Stimulated activated CD8-positive, alpha-beta memory T cell treated with anti-CD3 and anti-CD28 coated beads, Interleukin-12 subunit alpha, Interleukin-12 subunit beta, amount 100 ng/mL, for 1 hour (primary cell): ENCODE data around the gene KRTAP10-6.
A peak's percentile ranks its signal among the peaks of the same experiment; 100 is the strongest.
"Not testable (repeated sequence)": the region's sequence is repeated elsewhere in the genome, so short reads cannot be mapped to it uniquely, and the experiment has no call there.

Source experiments
- DNase-seq: peaks from one replicate; pipeline ENCODE4 v3.0.0-alpha.2; 2020; ENCODE audit warnings: low read depth

Gene KRTAP10-6, protein sequence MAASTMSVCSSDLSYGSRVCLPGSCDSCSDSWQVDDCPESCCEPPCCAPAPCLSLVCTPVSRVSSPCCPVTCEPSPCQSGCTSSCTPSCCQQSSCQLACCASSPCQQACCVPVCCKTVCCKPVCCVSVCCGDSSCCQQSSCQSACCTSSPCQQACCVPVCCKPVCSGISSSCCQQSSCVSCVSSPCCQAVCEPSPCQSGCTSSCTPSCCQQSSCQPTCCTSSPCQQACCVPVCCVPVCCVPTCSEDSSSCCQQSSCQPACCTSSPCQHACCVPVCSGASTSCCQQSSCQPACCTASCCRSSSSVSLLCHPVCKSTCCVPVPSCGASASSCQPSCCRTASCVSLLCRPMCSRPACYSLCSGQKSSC

DNA sequence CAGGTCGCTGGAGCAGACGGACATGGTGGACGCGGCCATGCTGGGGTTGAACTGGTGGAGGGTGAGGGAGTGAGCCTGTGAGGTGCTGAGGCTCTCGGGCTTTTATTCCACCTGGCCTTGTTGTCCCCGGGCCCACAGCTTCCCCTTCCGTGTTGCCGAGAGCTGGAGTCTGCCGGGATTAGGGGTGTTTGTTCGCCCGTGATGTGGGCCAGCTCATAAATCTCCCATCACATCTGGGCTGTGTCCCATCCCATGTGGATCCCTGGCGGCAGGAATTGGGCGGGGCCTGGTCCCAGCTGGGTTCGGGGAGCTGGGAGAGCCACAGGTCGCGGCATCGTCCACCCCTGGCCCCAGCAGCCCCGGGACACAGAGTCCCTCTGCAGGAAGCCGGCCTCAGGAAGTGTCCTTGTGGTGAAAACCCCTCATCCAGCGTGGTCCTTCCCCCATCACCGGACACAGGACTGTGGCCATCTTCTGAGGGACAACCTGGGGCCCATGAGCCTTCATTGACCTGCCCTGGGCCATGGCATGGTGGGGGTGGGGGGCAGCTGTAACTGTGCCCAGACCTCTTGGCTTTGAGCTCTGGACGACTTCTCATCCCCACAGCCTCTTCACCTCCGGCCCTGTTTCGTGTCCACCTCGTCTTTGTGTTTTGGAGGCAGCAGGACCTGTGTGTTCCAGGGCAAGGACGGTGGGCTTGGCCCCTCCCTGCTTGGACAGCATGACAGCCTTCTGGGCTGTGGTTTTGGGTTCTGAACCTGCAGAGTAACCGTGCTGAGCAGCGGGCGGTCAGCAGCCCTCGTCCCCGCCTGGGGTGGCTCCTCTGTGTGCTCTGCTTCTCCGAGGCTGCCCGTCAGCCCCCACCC, at the start of gene KRTAP10-6:
Gene KRTAP10-6, minus strand, starts transcription at position 60 of the 866 bp plus-strand sequence. Its CDS starts 21 bp downstream, at position 39.
- DNase-seq: no peak

DNA sequence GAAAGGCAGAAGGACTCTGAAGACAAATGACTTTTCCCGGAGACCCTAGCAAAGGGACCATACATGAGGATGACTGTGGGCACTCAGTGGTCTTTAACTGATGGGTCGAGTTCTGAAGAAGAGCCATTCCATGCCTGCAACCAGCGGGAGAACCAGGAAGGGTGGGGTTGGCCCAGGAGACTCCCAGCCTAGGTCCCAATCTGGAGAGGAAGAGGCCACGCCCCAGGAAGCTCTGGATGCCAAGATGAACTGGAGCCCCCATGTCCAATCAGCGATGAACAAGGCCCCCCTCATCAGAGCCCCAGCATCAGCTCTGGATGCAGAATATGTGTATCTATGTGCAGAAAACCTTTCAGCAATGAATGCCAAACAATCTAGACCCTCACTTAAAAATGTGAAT, 48.5 kb upstream of the KRTAP10-6 start:
- no peak for DNase-seq

DNA sequence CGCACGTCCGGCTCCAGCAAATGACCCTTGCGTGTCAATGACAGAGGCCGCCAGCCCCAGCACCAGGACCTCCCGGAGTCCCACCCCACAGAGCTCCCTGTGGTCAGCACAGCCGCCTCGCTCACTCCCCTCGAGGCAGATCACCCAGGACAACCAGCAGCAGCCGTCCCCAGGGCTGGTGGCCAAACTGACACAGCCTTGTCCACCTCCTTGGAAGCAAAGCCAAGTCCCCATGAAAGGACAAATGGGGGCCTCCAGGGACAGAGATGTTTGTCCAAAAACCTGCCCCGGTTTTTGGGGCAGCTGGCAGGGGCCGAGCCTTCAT, 47.0 kb upstream of the KRTAP10-6 start:
- DNase-seq: no peak

DNA sequence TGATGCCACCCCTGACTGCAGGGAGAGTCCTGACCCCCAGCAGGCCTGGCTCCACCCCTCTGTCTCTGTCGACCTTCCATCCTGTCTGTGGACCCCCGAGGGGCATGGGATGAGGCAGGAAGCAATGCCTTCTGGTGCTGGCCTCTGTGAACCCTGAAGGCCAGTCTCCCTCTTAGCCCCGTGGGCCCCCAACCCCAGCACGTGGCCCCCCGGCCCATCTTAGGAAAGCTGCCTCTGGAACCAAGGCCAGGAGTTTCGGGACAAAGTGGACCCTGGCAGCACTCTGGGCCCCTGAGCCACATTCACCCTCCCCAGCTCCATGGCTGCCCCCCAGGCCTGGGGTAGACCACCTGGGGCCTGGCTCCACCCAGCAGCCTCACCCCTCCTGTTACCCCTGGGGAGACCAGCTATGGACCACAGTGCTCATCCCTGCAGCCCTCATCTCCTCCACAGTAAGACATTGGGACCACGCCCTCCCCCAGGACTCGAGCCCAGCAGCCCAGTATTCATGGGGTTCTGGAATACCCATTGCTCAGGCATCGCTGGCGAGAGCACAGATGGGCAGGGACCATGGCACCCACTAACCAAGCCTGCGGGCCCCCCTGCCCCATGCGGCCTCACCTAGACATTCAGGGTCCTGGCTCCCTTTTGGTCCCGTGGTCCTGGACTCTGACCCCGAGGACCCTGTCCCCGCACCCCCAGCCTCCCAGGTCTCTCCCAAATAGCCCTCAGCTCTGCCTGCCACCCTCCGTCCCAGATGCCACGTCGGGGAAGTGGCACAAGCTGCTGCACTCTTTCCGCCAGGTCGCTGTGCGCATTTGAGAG, 46.4 kb upstream of the KRTAP10-6 start:
- DNase-seq: not testable (repeated sequence)

DNA sequence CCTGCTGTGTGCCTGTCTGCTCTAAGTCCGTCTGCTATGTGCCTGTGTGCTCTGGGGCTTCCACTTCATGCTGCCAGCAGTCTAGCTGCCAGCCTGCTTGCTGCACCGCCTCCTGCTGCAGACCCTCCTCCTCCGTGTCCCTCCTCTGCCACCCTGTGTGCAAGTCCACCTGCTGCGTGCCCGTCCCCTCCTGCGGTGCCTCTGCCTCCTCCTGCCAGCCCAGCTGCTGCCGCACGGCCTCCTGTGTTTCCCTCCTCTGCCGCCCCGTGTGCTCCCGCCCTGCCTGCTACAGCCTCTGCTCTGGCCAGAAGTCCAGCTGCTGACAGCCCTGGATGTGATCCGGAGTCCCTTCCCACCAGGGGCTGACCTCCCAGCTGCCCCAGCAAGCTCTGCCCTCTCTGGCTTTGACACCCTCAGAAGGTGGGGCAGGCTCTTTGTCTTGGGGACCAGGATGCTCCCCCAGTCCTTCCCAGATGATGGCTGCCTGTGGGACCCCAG, 45.6 kb upstream of the KRTAP10-6 start:
- DNase-seq: not testable (repeated sequence)

DNA sequence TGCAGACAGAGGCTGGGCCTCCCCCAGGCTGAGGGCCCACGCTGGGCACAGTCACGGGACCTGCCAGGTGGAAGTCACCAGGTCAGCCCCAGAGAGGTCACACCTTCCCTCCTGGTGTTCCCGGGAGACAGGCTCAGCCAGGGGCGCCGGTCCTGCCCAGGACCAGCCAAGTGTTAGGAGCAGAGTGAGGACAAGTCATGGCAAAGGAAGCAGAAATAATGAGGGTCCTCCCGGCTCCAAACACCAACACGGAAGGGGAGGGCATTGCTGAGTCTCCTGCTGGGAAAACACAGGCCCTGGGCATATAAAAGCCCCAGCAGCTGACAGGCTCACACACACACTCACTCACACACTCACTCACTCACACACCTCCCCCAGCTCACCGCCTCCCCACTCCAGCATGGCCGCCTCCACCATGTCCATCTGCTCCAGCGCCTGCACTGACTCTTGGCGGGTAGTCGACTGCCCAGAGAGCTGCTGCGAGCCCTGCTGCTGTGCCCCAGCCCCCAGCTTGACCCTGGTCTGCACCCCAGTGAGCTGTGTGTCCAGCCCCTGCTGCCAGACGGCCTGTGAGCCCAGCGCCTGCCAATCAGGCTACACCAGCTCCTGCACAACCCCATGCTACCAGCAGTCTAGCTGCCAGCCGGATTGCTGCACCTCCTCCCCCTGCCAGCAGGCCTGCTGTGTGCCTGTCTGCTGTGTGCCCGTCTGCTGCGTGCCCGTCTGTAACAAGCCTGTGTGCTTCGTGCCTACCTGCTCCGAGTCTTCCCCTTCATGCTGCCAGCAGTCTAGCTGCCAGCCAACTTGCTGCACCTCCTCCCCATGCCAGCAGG, 44.9 kb upstream of the KRTAP10-6 start, which contains the start of gene KRTAP10-10:
Gene KRTAP10-10, plus strand, starts transcription at position 339 of the 833 bp plus-strand sequence. Its CDS starts 62 bp downstream, at position 401.
- DNase-seq: no peak

DNA sequence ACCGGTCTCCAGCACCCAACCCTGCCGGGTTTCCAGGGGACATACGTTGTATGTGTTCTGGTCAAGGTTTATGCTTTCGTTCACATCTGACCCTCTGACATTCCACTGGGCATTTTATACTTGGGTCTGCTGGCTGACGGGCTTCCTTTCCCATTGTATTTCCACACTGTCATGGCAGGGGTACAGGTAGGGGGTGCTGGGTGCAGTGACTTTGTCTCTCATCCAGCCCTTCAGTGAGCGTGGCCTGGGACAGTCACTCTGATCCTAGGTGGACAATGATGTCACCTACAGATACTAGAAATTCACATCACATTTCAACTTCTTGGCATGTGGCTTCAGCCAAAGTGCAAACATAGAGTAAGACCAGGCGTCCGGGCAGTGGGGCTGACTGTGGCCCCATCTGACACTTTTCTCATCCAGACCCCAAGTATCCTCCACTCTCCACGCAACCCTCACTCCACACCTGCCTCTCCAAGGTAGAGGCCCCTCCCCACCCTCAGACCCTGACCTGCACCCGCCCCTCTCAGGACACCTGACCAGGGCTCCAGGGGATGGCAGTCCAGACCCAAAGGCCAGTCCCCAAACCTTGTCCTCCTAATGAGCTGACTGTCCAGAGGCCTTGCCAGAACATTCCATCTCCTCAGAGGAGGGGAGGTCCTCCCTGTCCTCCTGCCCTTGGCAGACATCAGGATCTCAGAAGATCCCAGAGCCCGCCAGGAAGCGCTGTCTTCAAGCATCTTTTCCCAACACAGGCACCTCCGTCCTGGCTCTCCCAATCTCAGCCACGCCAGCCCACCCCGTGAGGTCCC, 44.1 kb upstream of the KRTAP10-6 start:
- DNase-seq: no peak

DNA sequence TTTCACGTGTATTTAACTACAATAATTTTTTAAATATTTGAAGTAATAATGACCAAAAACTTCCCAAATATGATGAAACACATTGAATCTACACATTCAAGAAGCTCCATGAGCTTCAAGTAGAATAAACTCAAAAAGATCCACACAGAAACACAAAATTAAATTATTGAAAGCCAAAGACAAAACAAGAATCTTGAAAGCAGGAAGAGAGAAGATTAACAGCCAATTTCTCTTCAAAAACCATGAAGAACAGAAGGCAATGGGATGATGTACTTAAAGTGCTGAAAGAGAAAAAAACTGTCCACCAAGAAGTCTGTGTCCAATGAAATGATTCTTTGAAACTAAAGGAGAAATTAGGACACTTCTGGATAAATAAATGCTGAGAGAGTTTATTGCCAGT, 39.8 kb upstream of the KRTAP10-6 start:
- DNase-seq: no peak

DNA sequence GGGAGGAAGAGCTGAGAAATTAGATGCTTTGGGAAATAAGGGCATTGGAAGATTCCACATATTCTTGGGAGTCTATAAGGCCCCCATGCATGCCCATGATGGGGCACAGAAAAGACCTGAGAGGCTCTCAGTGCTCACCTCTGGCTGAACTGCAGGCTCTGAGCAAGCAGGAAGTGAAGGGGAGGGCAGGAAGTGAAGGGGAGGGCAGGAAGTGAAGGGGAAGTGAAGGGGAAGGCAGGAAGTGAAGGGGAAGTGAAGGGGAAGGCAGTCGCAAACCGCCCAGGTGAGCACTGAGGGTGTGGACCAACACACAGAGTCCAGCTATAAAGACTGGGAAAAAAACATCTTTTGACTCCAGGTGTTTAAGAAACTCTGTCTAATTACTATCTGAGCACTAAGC, 38.1 kb upstream of the KRTAP10-6 start:
- DNase-seq: no peak

DNA sequence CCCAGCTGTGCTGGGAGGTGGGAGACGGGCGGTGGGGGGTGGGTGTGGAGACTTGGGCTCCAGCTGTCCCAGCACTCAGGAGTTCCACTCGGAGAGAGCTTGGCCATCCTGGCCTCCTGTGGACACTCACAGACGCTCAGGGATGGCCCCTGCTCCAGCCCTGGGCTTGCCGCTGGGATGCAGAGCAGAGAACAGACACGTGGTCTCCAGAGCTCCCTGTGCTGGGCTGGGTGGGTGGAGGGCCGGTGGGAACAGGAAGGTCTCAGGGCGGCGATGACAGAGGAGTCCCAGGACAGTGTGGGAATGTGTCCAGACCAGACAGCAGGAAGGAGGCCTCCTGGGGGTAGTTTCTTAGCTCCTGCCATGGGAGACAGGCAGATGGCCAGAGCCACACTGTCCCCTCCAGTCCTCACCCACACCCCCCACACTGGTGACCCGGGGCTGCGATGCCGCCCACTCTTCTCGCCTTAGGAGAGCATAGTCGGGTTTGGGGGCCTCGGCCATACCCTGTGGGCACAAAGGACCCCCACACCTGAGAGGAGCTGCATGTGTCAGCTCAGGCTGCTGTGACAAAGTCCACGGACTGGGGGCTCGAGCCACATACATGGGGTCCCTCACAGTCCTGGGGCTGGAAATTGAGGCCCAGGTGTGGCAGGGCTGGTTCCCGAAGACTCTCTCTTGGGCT, 36.5 kb upstream of the KRTAP10-6 start:
- DNase-seq: no peak

DNA sequence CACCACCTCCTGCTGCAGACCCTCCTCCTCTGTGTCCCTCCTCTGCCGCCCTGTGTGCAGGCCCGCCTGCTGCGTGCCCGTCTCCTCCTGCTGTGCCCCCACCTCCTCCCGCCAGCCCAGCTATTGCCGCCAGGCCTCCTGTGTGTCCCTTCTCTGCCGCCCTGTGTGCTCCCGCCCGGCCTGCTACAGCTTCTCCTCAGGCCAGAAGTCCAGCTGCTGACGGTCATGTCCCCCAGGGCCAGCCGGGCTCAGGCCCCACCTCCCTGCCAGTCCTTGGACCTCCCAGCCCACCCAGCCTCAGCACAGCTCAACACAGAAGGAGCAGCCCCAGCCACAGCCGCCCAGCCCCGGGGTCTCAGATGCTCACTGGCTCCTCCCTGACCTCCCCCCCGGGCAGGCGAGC, 35.5 kb upstream of the KRTAP10-6 start:
- DNase-seq: not testable (repeated sequence)

DNA sequence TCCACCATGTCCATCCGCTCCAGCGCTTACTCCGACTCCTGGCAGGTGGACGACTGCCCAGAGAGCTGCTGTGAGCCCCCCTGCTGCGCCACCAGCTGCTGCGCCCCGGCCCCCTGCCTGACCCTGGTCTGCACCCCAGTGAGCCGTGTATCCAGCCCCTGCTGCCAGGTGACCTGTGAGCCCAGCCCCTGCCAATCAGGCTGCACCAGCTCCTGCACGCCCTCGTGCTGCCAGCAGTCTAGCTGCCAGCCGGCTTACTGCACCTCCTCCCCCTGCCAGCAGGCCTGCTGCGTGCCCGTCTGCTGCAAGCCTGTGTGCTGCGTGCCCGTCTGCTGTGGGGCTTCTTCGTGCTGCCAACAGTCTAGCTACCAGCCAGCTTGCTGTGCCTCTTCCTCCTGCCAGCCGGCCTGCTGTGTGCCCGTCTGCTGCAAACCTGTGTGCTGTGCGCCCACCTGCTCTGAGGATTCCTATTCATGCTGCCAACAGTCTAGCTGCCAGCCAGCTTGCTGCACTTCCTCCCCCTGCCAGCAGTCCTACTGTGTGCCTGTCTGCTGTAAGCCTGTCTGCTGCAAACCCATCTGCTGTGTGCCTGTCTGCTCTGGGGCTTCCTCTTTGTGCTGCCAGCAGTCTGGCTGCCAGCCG, 35.0 kb upstream of the KRTAP10-6 start:
- DNase-seq: not testable (repeated sequence)

DNA sequence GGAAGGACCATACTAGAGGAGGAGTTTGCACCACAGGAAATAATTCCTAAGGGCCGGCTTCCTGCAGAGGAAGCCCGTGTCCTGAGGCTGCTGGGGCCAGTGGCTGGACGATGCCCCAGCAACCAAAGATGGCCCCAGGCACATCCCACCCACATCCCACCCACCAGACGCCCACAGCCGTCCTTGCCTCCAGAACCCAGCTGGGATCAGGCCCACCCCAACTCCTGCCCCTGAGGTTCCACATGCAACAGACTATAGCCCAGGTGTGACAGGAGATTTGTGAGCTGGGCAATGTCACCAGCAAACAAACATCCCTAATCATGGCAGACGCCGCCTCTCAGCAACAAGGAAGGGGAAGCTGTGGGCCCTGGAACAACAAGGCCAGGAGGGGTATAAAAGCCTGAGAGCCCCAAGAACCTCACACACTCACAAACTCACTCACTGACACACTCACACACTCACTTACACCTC, 34.4 kb upstream of the KRTAP10-6 start, which contains the start of gene KRTAP10-9:
Gene KRTAP10-9, plus strand, starts transcription at position 421 of the 471 bp plus-strand sequence. CDS start 79 bp downstream, outside the sequence.
- DNase-seq: no peak

DNA sequence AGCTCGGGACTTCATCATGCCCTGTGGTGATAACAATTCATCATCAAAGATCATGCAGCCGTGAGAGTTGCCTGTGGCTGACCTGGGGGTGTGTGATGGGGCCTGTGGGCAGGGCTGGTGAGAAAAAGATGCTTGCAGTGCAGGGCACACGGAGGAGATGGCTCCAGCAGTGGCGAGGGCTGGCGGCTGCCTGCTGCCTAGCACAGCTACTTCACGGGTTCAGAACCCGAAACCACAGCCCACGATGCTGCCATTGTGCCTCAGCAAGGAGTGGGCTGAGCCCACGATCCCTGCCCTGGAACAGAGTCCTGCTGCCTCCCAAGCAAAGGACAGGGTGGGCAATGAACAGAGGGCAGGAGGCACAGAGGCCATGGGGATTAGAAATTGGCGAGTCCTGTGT, 34.0 kb upstream of the KRTAP10-6 start:
- no peak for DNase-seq

DNA sequence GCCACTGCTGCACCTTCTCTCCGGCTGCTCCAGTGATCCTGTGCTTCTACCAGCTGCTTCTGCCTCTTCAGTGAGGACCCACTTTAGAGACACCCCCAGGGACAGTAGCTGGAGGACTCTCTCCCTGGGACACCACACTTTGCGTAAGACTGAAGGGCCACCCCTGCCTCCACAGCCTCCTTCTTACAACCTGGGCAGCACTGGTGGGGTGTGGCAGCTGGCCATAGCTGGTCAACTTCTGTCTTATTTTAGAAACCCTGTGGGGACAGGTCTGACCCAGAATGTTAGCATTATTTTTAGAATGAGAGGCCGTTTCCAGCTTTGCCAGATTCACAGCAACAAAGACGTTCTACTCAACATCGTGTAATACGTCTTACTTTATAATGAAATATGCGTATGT, 33.5 kb upstream of the KRTAP10-6 start:
- DNase-seq: no peak

DNA sequence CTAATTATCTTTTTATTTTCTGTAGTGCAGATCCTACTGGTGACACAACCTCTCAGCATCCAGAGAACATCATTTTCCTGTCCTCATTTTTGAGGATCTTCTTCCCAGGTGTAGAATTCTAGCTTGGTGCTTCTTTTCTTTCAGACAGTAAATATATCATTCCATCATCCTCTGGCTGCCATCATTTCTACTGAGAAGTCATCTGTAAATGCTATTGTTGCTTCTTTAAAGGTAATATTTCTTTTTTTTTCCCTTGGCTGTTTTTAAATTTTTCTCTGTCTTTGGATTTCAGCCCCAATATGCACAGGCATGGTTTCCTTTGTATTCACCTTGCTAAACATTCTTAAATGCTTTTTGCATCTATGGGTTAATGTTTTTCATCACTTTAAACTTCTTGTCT, 31.3 kb upstream of the KRTAP10-6 start:
- no peak for DNase-seq

DNA sequence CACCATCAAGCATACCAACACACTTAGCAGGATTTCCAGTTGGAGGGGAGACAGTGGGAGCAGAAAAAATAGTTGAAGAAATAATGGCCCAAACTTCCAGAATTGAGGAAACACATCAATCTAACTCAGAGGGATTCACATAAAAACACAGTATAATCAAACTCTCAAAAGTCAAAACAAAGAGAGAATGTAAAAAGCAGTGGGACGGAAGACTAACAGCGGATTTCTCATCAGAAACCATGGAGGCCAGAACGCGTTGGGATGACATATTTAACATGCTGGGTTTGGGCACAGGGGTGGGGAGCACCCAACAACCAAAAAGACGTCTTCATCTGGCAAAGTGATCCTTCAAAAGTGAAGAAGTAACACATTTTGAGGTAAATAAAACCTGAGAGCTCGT, 27.6 kb upstream of the KRTAP10-6 start:
- no peak for DNase-seq

DNA sequence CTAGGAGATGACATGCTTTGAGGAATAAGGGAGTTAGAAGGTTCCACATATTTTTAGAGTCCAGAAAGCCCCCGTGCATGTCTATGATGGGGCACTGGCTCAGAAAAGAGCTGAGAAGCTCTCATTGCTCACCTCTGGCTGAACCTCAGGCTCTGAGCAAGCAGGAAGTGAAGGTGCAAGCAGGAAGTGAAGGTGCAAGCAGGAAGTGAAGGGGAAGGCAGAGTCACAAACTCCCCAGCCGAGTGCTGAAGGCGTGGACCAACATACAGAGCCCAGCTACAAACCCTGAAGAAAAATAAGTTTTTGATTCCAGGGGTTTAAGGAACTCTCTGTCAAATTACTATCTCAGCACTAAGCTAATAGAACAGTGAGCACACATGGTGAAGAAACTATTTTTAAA, 26.6 kb upstream of the KRTAP10-6 start:
- DNase-seq: peak; percentile 47

DNA sequence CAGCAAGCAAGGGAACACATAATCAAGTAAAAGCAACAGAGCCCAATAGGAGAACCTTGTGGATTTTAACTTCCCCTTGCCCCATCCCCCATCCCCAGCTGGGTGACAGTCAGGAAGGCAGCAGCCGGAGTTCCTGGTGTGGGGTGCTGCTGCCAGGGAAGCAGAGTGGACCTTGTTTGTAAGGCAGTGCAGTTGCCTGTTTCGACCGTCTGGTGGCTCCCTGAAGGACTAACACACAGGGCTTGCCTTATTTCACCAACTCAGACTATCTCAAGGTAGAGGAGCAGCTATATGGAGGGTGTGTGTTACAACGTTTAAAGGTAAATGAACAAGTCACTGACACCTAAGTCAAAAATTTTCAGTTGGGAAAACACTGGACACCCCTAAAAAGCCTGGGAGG, 26.2 kb upstream of the KRTAP10-6 start:
- DNase-seq: no peak
